Trophoblast cell (in vitro differentiated cells and primary cell): ENCODE measurements around the gene SERGEF.

Source experiments
- DNase-seq, 2 donors: peaks; one replicate each; pipeline ENCODE4 v3.0.0-alpha.2; 2016
- H2AFZ ChIP-seq: 2 replicates; pipeline ENCODE4 v1.6.1; 2013; ENCODE audit warnings: low read length, moderate library complexity, mild to moderate bottlenecking; ENCODE audit not compliant: insufficient read depth, poor library complexity
- H2AK5ac ChIP-seq: 2 replicates; pipeline ENCODE4 v1.6.1; 2013; ENCODE audit warnings: mild to moderate bottlenecking, low read length
- H2BK120ac ChIP-seq: 2 replicates; pipeline ENCODE4 v1.6.1; 2013; ENCODE audit warnings: low read length, mild to moderate bottlenecking, moderate library complexity; ENCODE audit not compliant: insufficient read depth, poor library complexity
- H2BK12ac ChIP-seq: 2 replicates; pipeline ENCODE4 v1.6.1; 2013; ENCODE audit warnings: mild to moderate bottlenecking, low read length, moderate library complexity
- H2BK5ac ChIP-seq: 2 replicates; pipeline ENCODE4 v1.6.1; 2013; ENCODE audit warnings: low read length, low read depth, moderate library complexity, mild to moderate bottlenecking; ENCODE audit not compliant: poor library complexity
- H3K14ac ChIP-seq: 2 replicates; pipeline ENCODE4 v1.6.1; 2013; ENCODE audit warnings: mild to moderate bottlenecking, low read length
- H3K18ac ChIP-seq: 2 replicates; pipeline ENCODE4 v1.6.1; 2013; ENCODE audit warnings: mild to moderate bottlenecking, low read length
- H3K23ac ChIP-seq: 2 replicates; pipeline ENCODE4 v1.6.1; 2013; ENCODE audit warnings: low read length
- H3K27ac ChIP-seq: 2 replicates; pipeline ENCODE4 v1.5.1; 2013; ENCODE audit warnings: low read depth, mild to moderate bottlenecking, inconsistent platforms, low read length, moderate library complexity
- H3K27me3 ChIP-seq: 2 replicates; pipeline ENCODE4 v1.6.1; 2013; ENCODE audit warnings: inconsistent platforms, mild to moderate bottlenecking, low read length, moderate library complexity; ENCODE audit not compliant: insufficient read depth
- H3K36me3 ChIP-seq, 2 experiments: 1 replicate in 1 of 2; 2 replicates in 1 of 2; pipeline ENCODE4 v1.6.1; 2013; ENCODE audit warnings: low read length in 2 of 2, mild to moderate bottlenecking in 2 of 2, moderate library complexity in 1 of 2; ENCODE audit not compliant: insufficient read depth in 2 of 2, control insufficient read depth in 1 of 2
- H3K4ac ChIP-seq: 2 replicates; pipeline ENCODE4 v1.6.1; 2013; ENCODE audit warnings: low read depth, mild to moderate bottlenecking, low read length, moderate library complexity
- H3K4me1 ChIP-seq, 2 experiments: 1 replicate in 1 of 2; 2 replicates in 1 of 2; pipeline ENCODE4 v1.6.1; 2013; ENCODE audit warnings: low read length in 2 of 2, mild to moderate bottlenecking in 2 of 2, moderate library complexity in 1 of 2; ENCODE audit not compliant: insufficient read depth in 2 of 2, control insufficient read depth in 1 of 2
- H3K4me2 ChIP-seq: 2 replicates; pipeline ENCODE4 v1.6.1; 2013; ENCODE audit warnings: inconsistent platforms, mild to moderate bottlenecking, low read length, moderate library complexity
- H3K4me3 ChIP-seq: 2 replicates; pipeline ENCODE4 v1.5.1; 2013; ENCODE audit warnings: mild to moderate bottlenecking, low read depth, low read length, inconsistent platforms
- H3K79me1 ChIP-seq: one replicate; pipeline ENCODE4 v1.6.1; 2013; ENCODE audit warnings: low read length
- H3K79me2 ChIP-seq: 2 replicates; pipeline ENCODE4 v1.6.1; 2013; ENCODE audit warnings: low read length, mild to moderate bottlenecking; ENCODE audit not compliant: control insufficient read depth, insufficient read depth, poor library complexity
- H3K9ac ChIP-seq: 2 replicates; pipeline ENCODE4 v1.6.1; 2013; ENCODE audit warnings: mild to moderate bottlenecking, low read length
- H3K9me3 ChIP-seq: 2 replicates; pipeline ENCODE4 v1.6.1; 2013; ENCODE audit warnings: low read depth, mild to moderate bottlenecking, control low read depth, inconsistent platforms, low read length; ENCODE audit not compliant: insufficient read depth
- H4K12ac ChIP-seq: 2 replicates; pipeline ENCODE4 v1.6.1; 2013; ENCODE audit warnings: low read depth, mild to moderate bottlenecking, low read length, moderate library complexity
- H4K8ac ChIP-seq: 2 replicates; pipeline ENCODE4 v1.6.1; 2013; ENCODE audit warnings: low read depth, mild to moderate bottlenecking, low read length, moderate library complexity
- H4K91ac ChIP-seq: one replicate; pipeline ENCODE4 v1.6.1; 2013; ENCODE audit warnings: low read depth, mild to moderate bottlenecking, low read length, moderate library complexity
- WGBS: extraction: QIAGEN DNeasy Blood & Tissue Kit; methylation state at CpG from one replicate; pipeline ENCODE4 v1.1.7; 2013; ENCODE audit warnings: missing lambda C conversion rate; ENCODE audit not compliant: insufficient read length, insufficient coverage; ENCODE audit errors: extremely low coverage; 5-methylcytosine and 5-hydroxymethylcytosine counted together

The SERGEF gene

DNA sequence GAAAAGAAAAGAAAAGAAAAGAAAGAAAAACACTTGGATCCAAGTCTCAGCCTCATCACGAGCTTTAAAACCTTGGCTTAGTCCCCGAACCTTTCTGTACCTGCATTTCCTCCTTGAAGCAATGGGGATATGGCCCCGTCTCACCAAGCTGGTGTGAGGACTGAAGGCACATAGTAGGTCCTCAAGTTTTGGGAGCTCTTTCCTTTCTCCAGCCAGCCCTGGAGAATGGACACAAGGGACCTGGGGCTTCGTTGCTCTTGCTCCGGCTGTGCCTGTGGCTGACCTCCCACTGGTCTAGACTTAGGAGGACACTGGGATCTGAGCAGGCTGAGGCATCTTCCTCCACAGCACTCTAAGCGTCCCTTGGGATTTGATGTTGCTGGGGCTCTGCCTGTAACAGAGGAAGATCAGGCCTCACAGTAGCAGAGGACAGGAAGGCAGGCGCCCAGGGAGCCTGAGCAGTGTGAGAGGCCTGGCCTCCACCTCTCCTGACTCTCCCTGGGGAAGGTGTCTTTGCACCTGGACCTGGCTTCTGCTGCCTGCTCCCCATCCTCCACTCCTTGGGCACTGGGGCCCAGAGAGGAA lies 245.5 kb downstream of the SERGEF start:
- Histone ChIP-seq H3K9me3 (no peaks in the 10 kb centered on the region), H2AK5ac (no peak overlapping the region), H3K4me1 (no peaks in the 10 kb centered on the region), H3K4me3 (no peak overlapping the region), H3K4me2 (no peak overlapping the region), H4K12ac (no peak overlapping the region), H3K79me1 (no peaks in the 10 kb centered on the region), H2AFZ (no peak overlapping the region), H3K79me2 (no peaks in the 10 kb centered on the region), H3K18ac (no peak overlapping the region), H4K91ac (no peak overlapping the region), H2BK12ac (no peak overlapping the region), H4K8ac (no peak overlapping the region), H3K9ac (no peak overlapping the region), H3K27ac (no peak overlapping the region), H3K4ac (no peak overlapping the region), H3K27me3 (no peaks in the 10 kb centered on the region), H2BK5ac (no peak overlapping the region), H3K36me3 (no peaks in the 10 kb centered on the region), H2BK120ac (no peak overlapping the region), H3K14ac (no peak overlapping the region), H3K23ac (no peak overlapping the region)
- no CpG with 5 or more reads among the region's 7 CpGs for WGBS
- no peak for DNase-seq

DNA sequence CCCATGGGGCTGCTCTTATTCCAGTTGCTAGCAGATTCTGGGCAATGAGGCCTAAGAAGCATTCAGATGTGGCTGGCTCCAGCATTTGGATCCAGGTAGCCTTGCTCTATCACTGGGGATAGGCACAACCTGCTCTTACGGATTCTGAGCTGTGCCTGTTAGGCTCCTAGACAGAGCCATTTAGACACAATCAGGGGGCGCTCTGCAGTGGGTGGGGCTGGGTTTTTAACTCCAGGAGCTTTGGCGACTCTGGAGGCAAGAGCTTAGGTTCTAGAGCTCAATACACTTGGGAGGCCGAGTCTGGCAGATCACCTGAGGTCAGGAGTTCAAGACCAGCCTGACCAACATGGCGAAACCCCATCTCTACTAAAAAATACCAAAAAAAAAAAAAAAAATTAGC lies 246.3 kb downstream of the SERGEF start:
- Histone ChIP-seq H2BK5ac (no peak overlapping the region), H2AFZ (no peak overlapping the region), H3K4me1 (no peaks in the 10 kb centered on the region), H3K23ac (no peak overlapping the region), H2BK12ac (no peak overlapping the region), H3K4ac (no peak overlapping the region), H3K79me1 (no peaks in the 10 kb centered on the region), H3K4me3 (no peak overlapping the region), H3K4me2 (no peak overlapping the region), H3K79me2 (no peaks in the 10 kb centered on the region), H3K18ac (no peak overlapping the region), H3K9ac (no peak overlapping the region), H3K14ac (no peak overlapping the region), H2AK5ac (no peak overlapping the region), H4K8ac (no peak overlapping the region), H4K91ac (no peak overlapping the region), H3K36me3 (no peaks in the 10 kb centered on the region), H3K27me3 (no peaks in the 10 kb centered on the region), H3K27ac (no peak overlapping the region), H4K12ac (no peak overlapping the region), H3K9me3 (no peaks in the 10 kb centered on the region), H2BK120ac (no peak overlapping the region)
- DNase-seq, result no peak
- WGBS, result no CpG with 5 or more reads among the region's 5 CpGs

DNA sequence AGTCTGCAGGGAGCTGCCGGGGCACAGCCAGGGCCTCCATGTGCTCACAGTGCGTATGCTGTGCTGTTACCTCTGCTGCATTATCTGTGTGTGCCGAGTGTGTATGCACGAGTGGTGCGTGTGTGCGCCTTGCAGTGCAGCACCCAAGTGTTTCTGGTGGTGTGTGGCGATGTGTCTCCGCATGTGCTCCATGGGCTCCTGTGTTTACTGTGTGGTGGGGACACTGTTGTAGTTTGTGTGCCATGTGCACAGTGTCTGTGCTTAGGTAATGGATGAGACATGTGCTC lies 246.8 kb downstream of the SERGEF start:
- H3K18ac ChIP-seq, result no peak overlapping the region
- H4K91ac ChIP-seq, result no peak overlapping the region
- H2BK120ac ChIP-seq, result no peak overlapping the region
- no peaks in the 10 kb centered on the region for H3K27me3 ChIP-seq
- no peaks in the 10 kb centered on the region for H3K9me3 ChIP-seq
- H2AFZ ChIP-seq, result no peak overlapping the region
- H3K79me1 ChIP-seq, result no peaks in the 10 kb centered on the region
- no CpG with 5 or more reads among the region's 8 CpGs for WGBS
- no peak overlapping the region for H4K8ac ChIP-seq
- no peak overlapping the region for H2BK5ac ChIP-seq
- H3K27ac ChIP-seq, result no peak overlapping the region
- no peak overlapping the region for H3K4ac ChIP-seq
- H3K36me3 ChIP-seq, result no peaks in the 10 kb centered on the region
- H2AK5ac ChIP-seq, result no peak overlapping the region
- no peak for DNase-seq
- H3K23ac ChIP-seq, result no peak overlapping the region
- no peak overlapping the region for H2BK12ac ChIP-seq
- H3K14ac ChIP-seq, result no peak overlapping the region
- no peak overlapping the region for H3K9ac ChIP-seq
- H3K4me1 ChIP-seq, result no peaks in the 10 kb centered on the region
- no peaks in the 10 kb centered on the region for H3K79me2 ChIP-seq
- H4K12ac ChIP-seq, result no peak overlapping the region
- H3K4me2 ChIP-seq, result no peak overlapping the region
- no peak overlapping the region for H3K4me3 ChIP-seq

GRCh38 chr11:17765356-17766072 lies 247.3 kb downstream of the SERGEF start:
- H3K4me1 ChIP-seq, result no peaks in the 10 kb centered on the region
- H2AK5ac ChIP-seq, result no peak overlapping the region
- H2AFZ ChIP-seq, result no peak overlapping the region
- H3K79me1 ChIP-seq, result no peaks in the 10 kb centered on the region
- no peaks in the 10 kb centered on the region for H3K27me3 ChIP-seq
- no peak overlapping the region for H2BK120ac ChIP-seq
- no peak overlapping the region for H3K4ac ChIP-seq
- no peaks in the 10 kb centered on the region for H3K36me3 ChIP-seq
- no peak overlapping the region for H3K23ac ChIP-seq
- H3K9ac ChIP-seq, result no peak overlapping the region
- H3K18ac ChIP-seq, result no peak overlapping the region
- H2BK5ac ChIP-seq, result no peak overlapping the region
- no peak overlapping the region for H4K12ac ChIP-seq
- H3K27ac ChIP-seq, result no peak overlapping the region
- H3K4me3 ChIP-seq, result no peak overlapping the region
- no peak overlapping the region for H3K4me2 ChIP-seq
- H4K8ac ChIP-seq, result no peak overlapping the region
- WGBS, result no CpG with 5 or more reads among the region's 13 CpGs
- no peak for DNase-seq
- no peak overlapping the region for H2BK12ac ChIP-seq
- no peaks in the 10 kb centered on the region for H3K9me3 ChIP-seq
- no peak overlapping the region for H3K14ac ChIP-seq
- no peak overlapping the region for H4K91ac ChIP-seq
- H3K79me2 ChIP-seq, result no peaks in the 10 kb centered on the region
